ENCODE data around the gene PPIL6. TPM values are rescaled to one million over a fixed set of nuclear protein-coding genes. Genes with fewer than 3 reads are reported as not detected.
"Not testable (repeated sequence)": the region's sequence is repeated elsewhere in the genome, so short reads cannot be mapped to it uniquely, and the experiment has no call there.

Gene PPIL6
- polyA plus RNA-seq, 3 donors: 14.9 to 18.1 (median 15.5) TPM

DNA sequence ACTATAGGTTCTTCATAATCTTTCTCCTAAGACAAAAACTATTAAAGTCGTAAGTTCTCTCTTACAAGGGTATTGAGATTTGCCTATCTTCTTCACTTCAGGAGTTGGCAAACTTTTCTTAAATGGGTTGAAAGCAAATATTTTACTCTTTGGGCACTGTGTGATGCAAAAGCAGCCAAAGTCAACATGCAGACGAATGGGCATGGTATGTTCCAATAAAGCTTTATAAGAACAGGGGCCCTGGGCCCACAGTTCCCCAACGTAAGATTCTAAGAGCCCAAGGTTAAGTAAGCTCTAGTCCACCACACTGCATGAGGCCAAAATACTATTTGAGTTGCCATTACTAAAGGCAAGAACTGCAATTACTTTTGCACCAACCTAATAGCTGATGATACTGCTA is 69.6 kb downstream of the PPIL6 start:
- no peak for DNase-seq

DNA sequence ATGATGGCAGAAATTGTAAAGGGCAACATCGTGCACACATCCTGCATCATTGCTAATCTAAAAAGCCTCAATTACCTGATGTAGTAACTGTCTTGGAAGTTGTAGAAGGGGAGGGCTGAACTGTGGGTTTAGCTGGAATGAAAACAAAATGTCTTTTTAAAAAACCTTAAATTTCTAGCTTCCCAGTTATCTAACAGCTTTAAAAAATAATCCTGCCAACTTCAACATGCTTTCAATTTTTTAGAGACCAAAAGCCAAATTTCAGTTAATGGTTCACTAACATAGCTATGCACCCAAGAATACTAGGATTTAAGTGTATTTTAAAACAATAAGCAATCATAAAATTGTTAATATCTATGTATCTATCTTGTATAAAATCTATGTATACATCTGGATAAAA is 70.1 kb downstream of the PPIL6 start:
- DNase-seq: no peak

DNA sequence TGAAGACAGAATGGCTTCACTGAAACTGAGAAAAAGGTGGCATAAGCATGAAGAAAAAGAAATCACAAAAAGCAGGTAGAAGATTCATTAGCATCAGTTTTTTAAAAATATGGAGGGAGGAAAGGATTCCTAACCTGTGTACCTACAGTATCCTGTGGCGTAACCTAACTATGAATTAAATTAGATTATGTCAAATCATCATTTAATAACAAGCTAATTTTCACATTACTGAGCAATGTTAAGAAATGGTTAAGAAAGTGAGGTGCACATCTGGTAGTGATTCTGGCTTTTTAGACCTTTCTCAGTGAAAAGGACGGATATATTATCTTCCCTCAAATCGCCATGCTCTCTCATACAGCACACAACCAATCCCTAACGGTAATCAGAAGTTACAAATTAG is 70.7 kb downstream of the PPIL6 start:
- no peak for DNase-seq

DNA sequence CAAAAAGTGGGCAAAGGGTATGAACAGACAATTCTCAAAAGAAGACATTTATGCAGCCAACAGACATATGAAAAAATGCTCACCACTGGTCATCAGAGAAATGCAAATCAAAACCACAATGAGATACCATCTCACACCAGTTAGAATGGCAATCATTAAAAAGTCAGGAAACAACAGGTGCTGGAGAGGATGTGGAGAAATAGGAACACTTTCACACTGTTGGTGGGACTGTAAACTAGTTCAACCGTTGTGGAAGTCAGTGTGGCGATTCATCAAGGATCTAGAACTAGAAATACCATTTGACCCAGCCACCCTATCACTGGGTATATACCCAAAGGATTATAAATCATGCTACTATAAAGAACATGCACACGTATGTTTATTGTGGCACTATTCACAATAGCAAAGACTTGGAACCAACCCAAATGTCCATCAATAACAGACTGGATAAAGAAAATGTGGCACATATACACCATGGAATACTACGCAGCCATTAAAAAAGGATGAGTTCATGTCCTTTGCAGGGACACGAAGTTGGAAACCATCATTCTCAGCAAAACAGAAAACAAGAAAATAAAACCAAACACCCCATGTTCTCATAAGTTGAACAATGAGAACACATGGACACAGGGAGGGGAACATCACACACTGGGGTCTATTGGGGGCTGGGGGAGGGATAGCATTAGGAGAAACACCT is 75.9 kb downstream of the PPIL6 start:
- DNase-seq: not testable (repeated sequence)

DNA sequence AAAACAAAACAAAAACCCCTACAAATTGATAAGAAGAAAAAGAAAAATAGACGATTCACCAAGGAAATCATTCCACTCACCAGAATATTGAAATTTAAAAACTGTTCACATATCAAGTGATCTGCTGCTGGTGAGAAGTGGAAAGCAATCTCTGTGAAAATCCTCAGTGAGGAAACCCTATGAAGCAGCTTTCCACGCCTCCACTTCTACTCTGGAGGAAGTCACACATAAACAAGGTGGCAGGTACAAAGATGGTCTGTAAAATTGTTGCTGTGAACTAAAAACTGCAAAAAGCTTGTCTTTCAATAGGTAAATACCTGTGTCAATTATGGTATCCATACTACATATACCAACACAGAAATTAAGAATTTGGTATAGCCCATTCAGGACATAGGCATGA is 76.7 kb downstream of the PPIL6 start:
- DNase-seq: no peak

DNA sequence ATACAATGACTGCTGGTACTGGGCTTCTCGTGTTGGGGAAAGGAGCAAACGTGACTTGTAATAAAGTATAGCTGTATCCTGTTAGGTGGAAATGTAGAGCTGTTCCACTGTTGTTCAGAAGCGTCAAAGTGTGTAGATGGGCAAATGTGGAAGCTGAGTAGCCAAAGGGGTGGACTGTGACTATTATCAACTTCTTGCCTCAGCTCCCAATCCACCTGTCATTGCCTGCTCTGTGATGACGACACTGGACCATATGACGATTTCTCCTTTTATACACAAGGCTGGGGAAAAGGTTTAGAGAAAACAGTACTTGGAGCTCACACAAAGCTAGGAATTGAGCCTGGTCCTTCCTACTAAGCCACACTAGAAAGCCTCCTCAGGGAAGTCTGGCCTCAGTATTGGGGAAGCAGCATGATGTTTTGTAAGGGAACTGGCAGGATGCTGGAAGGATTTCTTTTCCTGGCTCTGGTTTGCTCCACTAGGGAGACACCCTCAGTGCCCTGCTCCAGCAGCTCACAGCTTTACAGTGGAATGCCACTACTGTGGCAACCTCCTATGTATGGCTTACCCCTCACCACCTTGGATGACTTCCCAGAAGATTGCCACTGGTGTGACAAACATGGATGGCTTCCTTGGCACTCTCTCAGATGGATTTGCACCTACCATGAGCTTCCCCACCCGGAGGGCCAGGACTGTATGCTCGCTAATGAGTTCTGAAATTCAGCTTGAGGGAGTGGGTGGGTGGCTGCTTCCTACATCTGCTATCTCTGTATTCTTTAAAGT is 78.1 kb downstream of the PPIL6 start:
- DNase-seq: no peak

DNA sequence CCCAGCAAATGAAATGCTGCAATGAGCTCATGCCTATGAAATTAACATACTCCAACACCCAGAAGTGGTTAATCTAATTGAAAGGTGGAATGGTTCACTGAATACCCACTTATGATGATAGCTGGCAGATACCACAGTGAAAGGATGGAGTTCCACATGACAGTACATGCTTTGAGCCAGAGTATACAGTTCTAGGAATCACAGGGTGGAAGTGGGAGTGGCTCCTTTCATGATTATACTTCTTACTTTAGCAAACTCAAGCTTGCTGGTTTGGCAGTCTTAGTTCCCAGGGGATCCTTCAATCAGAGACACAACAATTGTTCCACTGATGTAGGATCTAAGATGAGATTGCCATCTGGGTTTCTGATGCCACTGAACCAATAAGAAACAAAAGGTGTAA is 79.6 kb downstream of the PPIL6 start:
- DNase-seq: no peak

DNA sequence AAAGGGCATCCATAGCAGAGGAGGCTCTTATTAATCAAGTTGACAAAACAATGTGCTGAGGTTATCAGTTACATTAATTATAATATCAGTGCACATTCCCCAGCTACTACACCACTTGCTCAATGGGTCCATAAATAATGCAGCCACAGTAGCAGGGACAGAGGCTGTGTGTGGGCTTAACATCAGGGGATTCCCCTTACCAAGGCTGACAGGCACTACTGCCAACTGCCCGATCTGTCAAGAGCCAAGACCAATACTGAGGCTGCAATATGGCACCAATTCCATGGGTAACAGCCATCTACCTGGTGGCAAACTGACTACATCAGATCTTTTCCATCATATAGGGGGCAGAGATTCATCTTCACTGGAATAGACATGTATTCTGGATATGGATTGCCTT is 80.1 kb downstream of the PPIL6 start:
- DNase-seq: no peak

DNA sequence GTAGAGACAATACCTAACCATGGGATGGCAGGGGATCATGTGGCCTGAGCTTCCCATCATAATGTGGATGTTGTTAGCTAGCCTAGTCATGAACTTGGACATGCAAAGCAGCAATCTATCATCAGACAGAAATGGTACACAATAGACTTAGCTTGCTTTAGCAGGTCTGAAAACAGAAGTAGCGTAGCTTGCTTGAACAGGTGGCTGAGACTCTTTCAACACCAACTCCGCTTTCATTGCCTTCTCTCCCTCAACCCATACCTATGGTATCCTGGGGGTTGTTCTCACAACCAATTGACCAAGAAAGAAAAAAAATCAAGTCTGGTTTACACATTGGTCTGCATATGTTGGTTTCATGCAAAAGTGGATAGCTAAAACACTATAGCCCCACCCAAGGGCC is 81.2 kb downstream of the PPIL6 start:
- no peak for DNase-seq

DNA sequence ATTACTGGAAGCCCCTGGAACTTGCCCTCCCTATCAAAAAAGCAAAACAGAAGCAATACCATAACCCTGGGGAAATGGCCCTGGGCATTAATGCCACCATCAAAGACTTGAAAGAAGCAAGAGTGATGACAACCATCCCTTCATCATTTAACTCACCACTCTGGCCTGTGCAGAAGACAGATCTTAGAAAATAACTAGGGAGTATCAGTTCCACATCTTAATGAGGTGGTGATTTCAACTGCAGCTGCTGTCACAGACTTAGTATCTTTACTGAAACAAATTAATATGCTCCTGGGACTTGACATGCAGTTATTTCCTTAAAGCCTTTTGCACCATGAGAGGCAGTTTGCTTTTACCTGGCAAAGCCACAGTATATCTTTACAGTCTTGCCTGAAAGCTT is 82.2 kb downstream of the PPIL6 start:
- DNase-seq: no peak

DNA sequence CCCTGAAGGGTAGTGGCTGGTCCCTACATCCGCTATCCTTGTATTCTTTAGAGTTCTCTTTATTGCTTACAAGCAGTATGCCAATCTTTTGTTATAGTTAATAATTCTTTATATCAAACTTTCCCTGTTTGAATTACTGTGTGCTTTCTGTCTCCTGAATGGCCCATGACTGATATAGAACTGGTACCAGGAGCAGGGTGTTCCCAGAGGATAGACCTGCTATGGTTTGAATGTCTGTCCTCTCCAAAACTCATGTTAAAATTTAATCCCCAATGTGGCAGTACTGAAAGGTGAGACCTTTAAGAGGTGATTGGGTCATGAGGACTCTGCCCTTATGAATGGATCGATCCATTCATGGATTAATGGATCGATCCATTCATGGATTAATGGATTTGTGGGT is 84.2 kb downstream of the PPIL6 start:
- DNase-seq: no peak

DNA sequence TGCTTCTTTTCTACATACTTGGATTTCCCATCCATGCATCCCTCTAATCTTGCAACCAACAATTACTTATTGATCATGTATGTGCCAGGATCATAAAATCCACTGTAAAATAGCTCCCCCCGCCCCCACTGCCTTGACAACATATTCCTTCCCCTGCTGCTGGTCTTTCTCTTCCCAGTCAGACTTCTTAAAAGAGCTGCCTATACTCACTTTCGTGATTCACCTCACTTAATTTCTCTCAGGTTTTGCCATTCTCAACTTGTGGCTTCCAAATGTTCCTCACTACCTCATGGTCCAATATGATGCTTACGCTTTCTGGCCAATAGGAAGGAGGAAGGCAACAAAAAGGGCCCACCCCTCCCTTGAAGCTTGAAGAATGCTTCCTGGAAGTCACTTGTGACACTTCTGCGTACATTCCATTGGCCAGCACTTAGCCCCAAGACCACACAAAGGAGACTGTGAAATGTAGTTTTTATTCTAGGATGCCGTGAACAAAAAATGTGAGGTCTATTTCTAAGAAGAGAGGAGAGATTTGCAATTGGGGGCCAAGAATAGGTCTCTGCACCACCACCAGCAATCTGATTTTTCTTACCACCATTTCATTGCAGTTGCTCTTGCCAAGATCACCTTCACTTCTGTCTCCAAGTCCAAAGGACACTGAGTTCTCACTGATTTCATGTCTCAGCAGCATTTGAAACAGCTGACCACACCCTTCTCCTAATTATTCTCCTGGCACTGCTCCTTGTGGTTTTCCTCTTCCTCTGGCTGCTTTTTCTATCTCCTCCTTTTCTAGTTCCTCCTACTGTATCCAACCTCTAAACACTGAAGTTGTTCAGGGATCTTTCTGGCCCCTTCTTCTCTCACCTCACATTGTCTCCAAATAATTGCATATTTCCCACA is 88.9 kb downstream of the PPIL6 start:
- no peak for DNase-seq

DNA sequence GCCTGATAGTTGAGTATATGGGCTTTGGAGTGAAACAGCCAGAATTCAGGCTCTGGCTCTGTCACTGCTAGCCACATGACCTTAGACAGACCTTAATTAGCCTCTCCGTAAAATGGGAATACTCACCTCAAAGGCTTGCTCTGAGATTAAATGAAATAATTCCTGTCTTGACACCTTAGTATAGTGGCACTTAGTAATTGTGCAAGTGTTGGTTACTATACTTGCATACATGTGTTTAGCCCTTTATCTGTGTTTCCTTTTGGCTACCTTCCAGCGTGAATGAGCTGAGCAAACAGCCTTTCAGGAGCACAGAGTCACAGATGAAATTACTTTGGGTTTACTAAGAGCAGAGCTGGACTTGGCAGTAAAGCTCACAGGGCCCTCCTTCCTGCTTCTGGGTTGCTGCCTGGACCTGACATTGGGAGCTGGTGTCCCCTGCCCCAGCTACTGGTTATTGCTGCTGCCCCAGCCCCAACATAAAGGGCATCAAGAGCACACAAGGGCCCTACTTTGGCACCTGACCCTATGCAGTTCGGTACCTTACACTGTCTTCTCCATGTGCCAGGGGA is 90.9 kb downstream of the PPIL6 start:
- no peak for DNase-seq

DNA sequence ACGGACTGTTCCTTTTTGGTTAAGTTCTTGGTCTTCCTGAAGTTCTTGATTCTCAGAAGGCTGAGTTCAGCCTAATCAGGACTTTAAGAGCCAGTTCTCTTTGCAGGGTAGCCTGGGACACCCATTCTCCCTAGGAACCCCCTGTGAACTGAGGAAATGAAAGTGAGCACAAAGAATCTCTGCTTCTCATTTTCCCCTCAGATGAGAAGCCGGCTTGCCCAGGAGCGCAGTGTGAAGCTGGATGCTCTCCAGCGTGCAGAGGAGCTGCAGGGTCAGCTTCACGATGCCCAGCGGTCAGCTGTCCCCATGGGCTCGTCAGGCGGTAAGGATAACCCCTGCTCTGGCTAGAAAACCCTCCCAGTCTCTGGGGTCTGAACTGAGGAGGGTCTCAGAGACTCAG is 92.2 kb downstream of the PPIL6 start:
- DNase-seq: no peak

DNA sequence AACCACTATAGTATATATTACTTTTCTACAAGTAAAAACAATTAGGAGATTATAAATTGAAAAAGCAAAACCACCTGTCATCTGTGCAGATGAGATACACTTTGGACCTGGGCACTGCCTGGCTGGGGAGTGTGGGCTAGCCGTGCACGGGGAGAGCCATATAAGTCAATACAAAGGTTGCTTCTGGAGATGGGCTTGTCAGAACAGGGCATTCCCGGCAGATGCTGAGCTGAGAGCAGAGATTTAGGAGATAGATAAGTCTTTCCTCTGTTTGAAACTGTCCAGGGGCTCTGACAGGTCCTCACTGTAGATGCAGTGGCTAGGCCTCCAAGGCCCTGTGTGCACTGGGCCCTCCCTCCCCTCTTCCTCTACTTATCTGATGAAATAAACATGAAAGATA is 92.6 kb downstream of the PPIL6 start:
- no peak for DNase-seq

DNA sequence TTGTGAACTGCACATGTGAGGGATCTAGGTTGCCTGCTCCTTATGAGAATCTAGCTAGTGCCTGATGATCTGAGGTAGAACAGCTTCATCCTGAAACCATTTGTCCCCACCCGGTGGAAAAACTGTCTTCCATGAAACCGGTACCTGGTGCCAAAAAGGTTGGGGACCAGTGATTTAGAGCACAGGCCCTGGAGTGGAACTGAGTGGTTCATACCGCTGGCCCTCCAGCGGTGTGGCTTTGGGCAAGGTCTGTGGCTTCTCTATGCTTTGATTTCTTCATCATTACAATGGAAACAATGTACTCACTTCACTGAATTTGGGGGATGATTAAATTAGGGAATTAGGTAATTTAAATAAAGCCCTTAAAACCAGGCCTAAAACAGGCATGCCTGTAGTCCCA is 94.4 kb downstream of the PPIL6 start:
- DNase-seq: no peak

DNA sequence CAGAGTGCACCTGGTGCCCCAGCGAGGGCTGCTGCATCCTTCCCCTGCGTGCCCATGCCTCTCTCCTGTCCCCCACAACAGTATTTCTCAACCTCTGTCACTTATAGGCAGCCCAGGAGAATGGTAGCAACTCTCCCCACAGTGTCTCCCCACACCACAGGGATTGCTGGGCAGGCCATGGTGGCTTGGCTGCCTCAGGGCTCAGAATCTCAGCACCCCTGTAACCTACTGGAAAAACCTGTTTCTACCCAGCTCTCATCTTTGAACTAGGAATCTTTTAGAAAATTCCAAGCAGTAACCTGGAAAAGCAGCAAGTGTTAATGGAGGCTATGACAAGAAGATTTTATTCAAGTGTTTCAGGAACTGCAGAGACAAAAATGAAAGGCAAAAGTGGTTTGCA is 96.2 kb downstream of the PPIL6 start:
- peak; percentile 35 for DNase-seq

DNA sequence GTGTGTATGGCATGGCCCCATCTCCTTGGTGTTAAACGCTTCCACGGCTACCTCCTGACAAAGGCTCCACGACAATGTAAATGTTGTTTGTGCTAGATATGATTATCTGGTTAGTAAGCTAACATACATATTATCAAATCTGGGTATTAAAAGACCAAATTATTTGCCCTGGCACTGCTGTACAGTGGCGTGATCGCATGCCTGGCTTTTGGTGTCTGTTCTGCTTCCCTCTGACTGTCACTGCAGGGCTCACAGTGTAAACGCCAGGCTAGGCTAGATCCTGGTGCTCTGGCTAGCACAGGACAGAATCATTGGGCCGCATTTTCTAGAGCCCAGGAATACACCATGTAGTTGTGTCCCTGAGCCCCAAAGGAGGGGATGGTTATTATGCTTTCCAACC is 96.9 kb downstream of the PPIL6 start:
- no peak for DNase-seq

DNA sequence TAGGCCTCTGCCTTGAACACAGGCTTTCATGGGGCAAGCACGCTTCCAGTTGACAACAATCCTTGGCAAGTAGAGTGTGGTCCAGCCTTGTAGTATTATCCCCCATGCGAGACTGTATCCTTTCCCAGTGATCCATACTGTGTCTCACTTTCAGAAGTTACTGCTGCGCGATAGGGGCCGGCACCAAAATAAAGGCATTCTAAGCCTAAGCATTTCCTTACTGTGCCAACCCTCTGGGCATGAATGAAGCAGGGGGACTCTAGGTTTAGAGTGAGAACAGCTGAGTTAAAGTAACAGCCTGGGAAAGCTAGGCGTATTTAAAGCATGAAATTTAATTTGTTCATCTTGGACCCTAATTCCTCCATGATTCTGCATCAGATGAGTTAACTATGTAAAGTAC is 97.5 kb downstream of the PPIL6 start:
- no peak for DNase-seq

DNA sequence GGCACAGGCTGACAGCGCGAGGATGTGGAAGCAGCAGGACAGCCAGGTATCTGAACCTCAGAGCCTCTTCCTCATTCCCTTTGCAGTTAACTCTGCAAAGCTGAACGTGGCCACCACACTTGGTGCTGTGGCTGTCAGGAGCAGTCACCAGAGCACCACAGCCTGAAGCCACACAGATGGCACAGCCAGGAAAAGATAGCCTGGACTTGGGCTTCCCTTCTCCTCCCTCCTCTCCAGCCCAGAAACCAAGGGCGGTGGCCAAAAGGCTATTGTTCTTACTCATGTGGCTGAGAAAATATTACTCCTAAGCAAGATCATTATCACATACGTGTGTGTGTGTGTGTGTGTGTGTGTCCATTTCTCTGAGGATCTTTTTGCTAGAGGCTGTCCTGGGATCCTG is 97.9 kb downstream of the PPIL6 start:
- no peak for DNase-seq

DNA sequence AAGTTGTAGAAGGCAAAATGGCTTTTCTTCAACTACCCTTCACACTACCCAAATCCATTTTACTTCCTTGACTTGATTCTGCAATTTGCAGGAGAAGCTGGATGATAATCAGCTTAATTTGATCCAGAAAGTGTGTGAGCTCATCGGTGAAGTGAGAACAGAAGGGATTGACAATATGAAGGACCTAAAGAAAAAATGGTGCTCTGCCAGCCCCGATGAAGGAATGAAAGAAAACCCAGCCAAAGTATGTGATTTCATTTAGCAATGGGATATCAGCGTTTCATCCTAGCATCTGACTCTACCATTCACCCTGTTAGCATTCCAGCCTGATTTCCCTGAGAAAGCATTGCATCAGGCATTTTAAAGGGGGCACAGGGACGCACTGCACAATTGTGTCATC is 99.6 kb downstream of the PPIL6 start:
- DNase-seq: no peak

Data from renal pelvis (tissue), 4 donors.